Measurements from ENCODE around the gene RELT. TPM values are rescaled to one million over a fixed set of nuclear protein-coding genes. Genes with fewer than 3 reads are reported as not detected.

Gene RELT
- total and polyA plus RNA-seq, 10 donors, result 13.5 to 79.8 (median 39.5) TPM

GRCh38 chr11:73394416-73395296 is 18.5 kb downstream of the RELT start:
- Histone ChIP-seq H3K27ac (peak overlapping the region in 2 of 8 donors; percentile 61 to 71), H3K27me3 (replicated peaks in 1 of 7) (no peaks in the 10 kb centered on the region), H3K36me3 (peaks cover 0 to 100% (median 72%) of the 10 kb centered on the region in 6 donors), H3K4me3 (no peak overlapping the region), H3K9me3 (no peaks in the 10 kb centered on the region), H3K4me1 (peaks cover 0 to 43% (median 20%) of the 10 kb centered on the region in 6 donors)
- WGBS, 5 donors, result 94 to 96% (median 95%) methylated on average over 27 to 34 of the region's 34 CpGs
- peak; percentile 73 for DNase-seq
- intact Hi-C loops (cut with DNase I; ENCODE audit: low total_unique reads), result loop anchor here (5.0 kb wide), 1 partner anchor 42 kb away; no protein-coding TSS in a partner anchor
- TF ChIP-seq POLR2A (IDR thresholded peaks at IDR 0.05) (no peak), CTCF (IDR thresholded peaks at IDR 0.05 in 8 of 11, conservative IDR thresholded peaks at IDR 0.05 in 3 of 11) (no peak), POLR2AphosphoS5 (IDR thresholded peaks at IDR 0.05) (peak in 1 of 3 donors; percentile 49)

DNA sequence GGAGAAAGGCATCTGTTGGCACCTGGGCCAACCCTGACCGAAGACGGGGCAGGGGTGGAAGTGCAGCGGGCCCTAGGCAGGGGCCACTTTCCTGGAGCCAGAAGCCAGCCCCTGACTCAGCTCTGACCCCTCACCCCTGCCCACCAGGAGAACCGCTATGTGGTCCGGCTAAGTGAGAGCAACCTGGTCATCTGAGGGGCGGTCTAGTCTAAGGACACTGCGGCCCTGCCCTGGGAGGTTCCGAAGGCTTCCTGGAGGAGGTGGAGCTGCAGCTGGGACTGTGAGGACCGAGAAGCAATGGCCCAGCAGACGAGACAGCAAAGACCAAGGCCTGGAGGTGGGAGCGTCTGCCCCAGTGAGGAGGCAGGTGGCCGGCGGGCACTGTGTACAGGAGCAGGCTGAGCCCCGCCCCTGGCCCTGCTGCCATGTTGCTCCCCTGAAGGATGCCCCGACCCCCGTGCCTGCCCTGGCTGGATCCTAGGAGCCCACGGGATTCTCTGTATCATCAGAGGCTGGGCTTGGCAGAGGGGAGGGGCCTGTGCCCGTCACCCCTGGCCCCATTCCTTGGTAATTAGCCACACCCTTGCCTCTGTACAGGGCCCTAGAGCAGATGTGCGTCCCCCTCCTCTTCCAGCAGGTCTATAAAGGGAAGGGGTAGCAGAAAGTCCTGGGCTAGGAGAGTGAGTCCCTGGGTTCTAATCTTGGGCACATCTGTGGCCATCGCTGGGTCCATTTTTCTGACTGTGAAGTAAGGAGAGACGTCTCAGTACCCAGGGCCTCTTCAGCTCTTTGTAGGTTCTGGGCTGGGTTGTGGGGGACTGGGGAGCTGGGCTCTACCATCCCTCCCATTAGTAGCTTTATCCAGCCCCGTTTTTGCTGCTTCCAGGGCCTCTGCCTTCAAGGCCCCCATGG is 19.4 kb downstream of the RELT start:
- no peaks in the 10 kb centered on the region for H3K9me3 ChIP-seq
- peaks cover 0 to 34% (median 13%) of the 10 kb centered on the region in 6 donors for H3K4me1 ChIP-seq
- TF ChIP-seq POLR2AphosphoS5 (IDR thresholded peaks at IDR 0.05) (peak; percentile 9 to 60 (median 12)), POLR2A (IDR thresholded peaks at IDR 0.05) (no peak)
- H3K27me3 ChIP-seq (replicated peaks in 1 of 7), result no peaks in the 10 kb centered on the region
- intact Hi-C loops (cut with DNase I; ENCODE audit: low total_unique reads), result no loop called here
- 86 to 95% (median 93%) methylated on average over 14 to 22 of the region's 22 CpGs for WGBS, 5 donors
- peak; percentile 75 for DNase-seq
- H3K36me3 ChIP-seq, result peaks cover 0 to 96% (median 70%) of the 10 kb centered on the region in 6 donors
- H3K27ac ChIP-seq, result no peak overlapping the region
- no peak overlapping the region for H3K4me3 ChIP-seq

DNA sequence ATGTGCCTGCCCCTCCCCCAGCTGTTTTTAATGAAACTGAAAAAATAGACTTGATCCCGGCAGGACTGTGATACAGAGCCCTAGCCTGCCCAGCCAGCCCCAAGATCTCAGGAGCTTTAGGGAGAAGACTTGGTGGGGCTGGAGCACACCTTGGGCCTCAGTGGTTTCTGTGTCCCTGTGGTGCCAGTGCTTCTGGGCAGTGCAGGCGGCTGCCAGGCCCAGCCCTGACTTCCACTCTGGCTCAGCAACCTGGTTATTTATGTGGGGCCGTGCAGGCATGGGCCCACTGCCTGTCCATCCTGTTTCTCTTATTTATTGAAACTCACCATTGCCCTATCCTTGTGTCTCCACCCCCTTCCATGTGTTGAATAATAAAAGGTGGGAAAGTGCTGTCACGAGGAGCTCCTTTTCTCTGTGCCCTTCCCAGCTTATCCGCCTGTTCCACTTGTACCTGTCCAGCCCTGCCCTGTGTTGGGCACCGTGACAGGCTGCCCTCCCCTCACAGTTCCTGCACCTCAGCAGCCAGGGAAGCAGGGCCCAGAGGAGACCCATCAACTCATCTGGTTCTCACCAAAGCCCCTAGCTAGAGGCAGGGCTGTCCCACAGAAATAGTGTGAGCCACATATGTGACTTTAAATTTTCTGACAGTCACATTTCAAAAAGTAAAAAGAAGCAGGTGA is 20.2 kb downstream of the RELT start:
- WGBS, 5 donors, result 87 to 97% (median 90%) methylated on average over 6 of the region's 6 CpGs
- Histone ChIP-seq H3K36me3 (peaks cover 0 to 91% (median 62%) of the 10 kb centered on the region in 6 donors), H3K4me3 (no peak overlapping the region), H3K27ac (no peak overlapping the region), H3K4me1 (peaks cover 0 to 26% (median 12%) of the 10 kb centered on the region in 6 donors), H3K9me3 (no peaks in the 10 kb centered on the region), H3K27me3 (replicated peaks in 1 of 7) (no peaks in the 10 kb centered on the region)
- no peak for DNase-seq
- TF ChIP-seq POLR2A (IDR thresholded peaks at IDR 0.05), result no peak
- TF ChIP-seq POLR2AphosphoS5 (IDR thresholded peaks at IDR 0.05), result peak in 1 of 3 donors; percentile 45
- intact Hi-C loops (cut with DNase I; ENCODE audit: low total_unique reads), result no loop called here

GRCh38 chr11:73396985-73397384 is 20.8 kb downstream of the RELT start:
- H3K4me1 ChIP-seq, result peaks cover 0 to 20% (median 12%) of the 10 kb centered on the region in 6 donors
- no peaks in the 10 kb centered on the region for H3K9me3 ChIP-seq
- H3K27me3 ChIP-seq (replicated peaks in 1 of 7), result no peaks in the 10 kb centered on the region
- TF ChIP-seq POLR2A (IDR thresholded peaks at IDR 0.05) (no peak), CTCF (IDR thresholded peaks at IDR 0.05 in 8 of 11, conservative IDR thresholded peaks at IDR 0.05 in 3 of 11) (no peak), POLR2AphosphoS5 (IDR thresholded peaks at IDR 0.05) (no peak)
- intact Hi-C loops (cut with DNase I; ENCODE audit: low total_unique reads), result no loop called here
- DNase-seq, result no peak
- H3K36me3 ChIP-seq, result peaks cover 0 to 91% (median 57%) of the 10 kb centered on the region in 6 donors
- no peak overlapping the region for H3K27ac ChIP-seq
- 89 to 96% (median 95%) methylated on average over 7 of the region's 7 CpGs for WGBS, 5 donors
- H3K4me3 ChIP-seq, result no peak overlapping the region

Data from spleen (tissue), 11 donors.